Measurements from ENCODE around the gene ARMC5.

DNA sequence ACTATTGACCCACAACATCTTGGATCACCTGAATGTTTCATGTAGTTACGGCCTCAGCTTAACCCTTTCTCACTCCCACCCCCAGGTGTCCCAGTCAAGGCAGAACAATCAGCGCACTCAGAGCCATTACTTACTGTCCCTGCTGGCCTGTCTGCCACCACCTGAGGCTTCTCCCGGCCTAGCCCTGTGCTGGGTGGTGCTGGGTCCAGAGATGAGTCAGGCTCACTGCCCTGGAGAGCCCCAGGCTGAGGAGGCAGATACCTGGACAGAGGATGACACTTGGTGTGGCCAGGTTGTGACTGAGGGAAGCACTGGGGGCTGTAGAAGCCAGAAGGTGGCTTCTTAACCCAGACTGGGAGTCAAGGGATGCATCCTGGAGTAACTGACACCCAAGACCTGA is 19.7 kb downstream of the ARMC5 start:
- TF ChIP-seq ZNF274 (IDR thresholded peaks at IDR 0.05; ENCODE audit: low read depth, low read length), result no peak
- TF ChIP-seq YY1 (IDR thresholded peaks at IDR 0.05; ENCODE audit: insufficient read depth, insufficient read length), result no peak
